HG03108 (cell line): Measurements from ENCODE around the gene EGFL7.
"Not testable (repeated sequence)": the region's sequence is repeated elsewhere in the genome, so short reads cannot be mapped to it uniquely, and the experiment has no call there.

Experiments used
- ATAC-seq: cut with Tn5 transposase; IDR thresholded peaks from one replicate; pipeline ENCODE4 v1.9.1; 2021; ENCODE audit warnings: moderate library complexity; ENCODE audit not compliant: unreplicated experiment

The EGFL7 gene

DNA sequence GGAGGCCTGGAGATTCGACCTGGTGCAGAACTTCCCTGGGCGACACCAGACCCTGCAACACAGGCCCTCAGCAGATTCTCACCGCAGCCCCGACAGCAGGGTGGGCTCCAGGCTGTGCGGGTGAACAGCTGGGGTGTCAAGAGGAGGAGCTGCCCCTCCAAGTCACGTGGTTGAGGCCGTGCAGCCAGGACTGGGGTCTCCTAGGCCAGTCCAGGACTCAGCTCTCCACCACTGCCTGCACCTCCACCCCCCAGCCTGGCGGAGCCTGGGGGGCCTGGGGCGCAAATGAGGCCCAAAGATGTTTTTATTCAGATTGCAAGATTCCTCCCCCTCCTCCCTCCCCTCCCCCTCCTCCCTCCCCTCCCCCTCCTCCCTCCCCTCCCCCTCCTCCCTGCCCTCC is 33.8 kb downstream of the EGFL7 start:
- ATAC-seq: no peak

DNA sequence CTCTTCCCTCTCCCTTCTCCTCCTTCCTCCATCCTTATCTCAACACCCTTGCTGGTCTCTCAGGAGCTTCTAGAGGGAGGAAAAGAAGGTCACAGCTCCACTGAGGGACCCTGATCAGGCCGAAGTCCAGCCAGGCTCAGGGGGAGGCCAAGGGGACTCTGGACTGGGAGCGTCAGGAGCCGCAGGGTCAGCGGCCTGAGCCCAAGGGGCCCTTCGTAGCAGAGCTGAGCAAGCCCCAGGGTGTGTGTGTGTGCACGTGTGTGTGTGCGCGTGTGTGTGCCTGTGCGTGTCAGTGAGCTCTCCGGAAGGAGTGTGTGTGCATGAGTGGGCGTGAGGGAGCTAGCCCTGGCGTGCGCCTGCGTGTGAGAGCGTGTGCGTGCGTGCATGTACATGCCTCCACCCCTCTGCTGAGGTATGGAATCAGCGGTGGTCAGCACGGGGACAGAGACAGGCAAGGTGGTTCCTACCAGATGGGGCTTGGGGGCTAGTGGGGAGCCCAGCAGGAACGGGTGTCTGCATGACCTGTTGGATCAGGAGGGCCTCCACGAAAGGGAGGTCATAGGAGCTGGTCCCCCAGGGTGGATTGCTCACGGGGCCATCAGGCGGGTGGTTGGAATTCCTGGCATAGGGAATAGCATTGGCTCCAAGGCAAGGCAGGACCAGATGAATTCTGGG is 34.6 kb downstream of the EGFL7 start:
- no peak for ATAC-seq

DNA sequence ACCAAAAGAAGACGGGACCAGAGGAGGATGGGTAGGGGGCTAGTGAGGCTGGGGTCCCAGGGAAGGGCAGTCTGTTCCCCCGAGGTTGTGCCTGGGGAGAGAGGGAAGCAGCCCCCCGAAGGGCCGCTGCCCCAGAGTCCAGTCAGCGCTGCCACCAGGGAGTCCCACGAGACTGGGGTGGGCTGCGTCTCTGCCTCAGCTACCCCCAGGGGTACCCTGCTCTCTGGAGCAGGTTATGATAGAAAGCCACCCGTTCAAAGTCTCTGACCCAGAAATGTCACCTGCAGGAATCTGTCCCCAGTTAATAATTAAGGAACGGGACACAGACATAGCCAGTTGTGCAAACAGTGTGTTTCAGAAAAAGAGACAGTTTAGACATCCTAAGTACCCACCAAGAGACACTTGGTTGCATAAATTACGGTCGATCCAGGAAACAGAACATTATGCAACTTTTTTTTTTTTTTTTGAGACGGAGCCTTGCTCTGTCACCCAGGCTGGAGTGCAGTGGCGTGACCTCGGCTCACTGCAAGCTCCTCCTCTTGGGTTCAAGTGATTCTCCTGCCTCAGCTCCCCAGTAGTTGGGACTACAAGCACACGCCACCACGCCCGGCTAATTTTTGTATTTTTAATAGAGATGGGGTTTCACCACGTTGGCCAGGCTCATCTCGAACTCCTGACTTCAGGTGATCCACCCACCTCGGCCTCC is 35.3 kb downstream of the EGFL7 start:
- ATAC-seq: no peak

DNA sequence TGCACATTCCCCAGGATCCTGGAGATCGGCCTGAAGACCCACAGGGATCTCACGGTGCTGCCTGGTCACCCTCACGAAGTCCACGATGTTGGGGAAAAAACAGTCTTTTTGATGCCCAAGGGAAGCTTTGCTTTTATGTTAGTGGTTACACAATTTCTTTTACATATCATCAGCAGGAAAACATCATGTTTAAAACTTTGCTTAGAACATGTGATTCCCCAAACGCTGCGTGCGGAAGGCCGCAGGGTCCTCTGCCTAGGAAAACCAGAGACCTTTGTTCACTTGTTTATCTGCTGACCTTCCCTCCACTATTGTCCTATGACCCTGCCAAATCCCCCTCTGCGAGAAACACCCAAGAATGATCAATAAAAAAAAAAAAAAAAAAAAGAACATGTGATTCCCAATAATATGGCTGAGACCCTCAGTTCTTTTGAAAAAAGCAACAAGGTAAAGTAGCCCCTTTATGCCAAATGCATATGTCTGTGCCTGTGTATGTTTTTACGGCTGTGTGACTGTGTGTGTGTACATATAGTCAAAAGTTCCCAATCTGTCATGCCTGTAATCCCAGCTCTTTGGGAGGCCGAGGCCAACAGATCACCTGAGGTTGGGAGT is 36.0 kb downstream of the EGFL7 start:
- no peak for ATAC-seq

DNA sequence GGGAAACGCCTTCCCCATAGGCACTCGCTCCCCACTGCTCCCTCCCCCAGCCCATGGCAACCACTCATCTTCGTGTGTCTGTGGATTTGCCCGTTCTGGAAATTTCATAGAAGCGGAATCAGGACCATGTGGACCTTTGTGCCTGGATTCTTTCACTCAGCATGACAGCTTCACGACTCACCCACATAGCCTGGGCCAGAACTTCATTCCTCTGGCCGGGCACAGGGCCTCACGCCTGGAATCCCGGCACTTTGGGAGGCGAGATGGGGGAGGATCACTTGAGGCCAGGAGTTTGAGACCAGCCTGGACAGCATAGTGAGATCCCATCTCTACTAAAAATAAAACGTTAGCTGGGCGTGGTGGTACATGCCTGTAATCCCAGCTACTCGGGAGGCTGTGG is 37.6 kb downstream of the EGFL7 start:
- no peak for ATAC-seq

DNA sequence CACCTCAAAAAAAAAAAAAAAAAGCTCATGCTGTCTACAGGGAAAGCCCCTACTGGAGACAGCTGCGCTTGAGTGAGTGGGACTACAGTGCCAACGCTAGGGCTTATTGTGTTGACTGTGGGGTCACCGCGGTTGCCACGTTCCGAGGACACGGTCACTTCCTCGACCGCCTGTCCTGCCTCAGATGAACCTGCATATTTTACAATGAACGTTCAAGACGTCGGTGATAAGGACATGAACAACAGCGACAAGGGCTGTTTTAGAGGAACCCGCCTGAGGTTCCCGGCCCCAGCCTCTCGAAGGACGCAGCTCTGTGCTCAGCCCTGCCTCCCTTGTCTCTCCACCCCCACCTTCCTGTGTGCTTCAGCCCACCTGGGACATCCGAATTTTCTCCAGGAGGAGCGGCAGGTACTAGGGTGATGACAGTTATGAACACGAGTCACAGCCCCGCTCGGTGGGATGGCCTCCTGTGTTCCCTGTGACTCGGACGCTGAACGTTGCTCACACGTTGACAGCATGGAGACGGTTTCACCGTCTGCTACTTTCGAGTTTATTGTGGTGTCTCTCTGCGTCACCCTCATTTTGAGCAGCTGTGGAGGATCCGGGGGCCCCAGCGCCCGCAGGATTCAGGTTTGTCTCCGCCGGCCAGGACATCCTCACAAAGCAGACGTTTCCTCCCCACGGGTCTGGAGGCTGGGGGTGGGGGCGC is 38.4 kb downstream of the EGFL7 start:
- peak; percentile 45 for ATAC-seq

DNA sequence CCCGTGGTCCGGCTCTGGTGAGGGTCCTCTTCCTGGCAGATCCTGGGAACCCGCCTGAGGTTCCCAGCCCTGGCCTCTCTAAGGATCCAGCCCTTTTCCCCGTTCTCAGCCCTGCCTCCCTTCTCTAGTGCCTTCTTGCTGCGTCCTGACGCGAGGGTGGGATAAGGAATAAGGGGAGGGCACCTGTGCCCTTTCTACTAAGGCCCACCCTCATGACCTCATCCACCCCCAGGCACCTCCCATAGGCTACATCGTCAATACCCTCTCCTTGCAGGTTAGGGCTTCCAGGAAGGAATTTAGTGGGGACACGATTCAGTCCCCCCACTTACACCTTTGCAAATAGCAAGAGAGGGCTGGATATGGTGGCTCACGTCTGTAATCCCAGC is 38.9 kb downstream of the EGFL7 start:
- ATAC-seq: no peak

DNA sequence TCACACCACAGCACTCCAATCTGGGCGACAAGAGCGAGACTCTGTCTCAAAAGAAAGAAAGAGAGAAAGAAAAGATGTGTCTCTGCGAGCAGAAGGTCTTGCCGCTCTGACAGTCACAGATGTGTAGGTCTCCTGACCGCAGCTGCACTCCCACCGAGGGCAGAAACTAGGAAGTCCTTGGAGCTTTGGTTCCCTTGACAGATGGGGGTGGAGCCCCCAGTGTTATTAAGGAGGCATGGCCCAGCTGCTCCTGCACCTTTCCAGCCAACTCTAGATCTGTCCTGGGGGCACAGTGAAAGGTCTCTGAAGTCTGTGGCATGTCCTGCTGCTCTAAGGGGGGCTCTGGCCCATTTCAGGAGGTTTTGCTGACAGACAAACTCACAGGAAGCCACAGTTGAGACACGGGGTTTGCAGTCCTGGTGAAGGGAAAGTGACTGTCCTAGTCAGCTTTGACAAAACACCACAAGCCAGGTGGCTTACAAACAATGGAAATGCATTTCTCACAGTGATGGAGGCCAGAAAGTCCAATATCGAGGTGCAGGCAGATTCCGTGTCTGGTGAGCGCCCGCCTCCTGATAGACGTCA is 40.7 kb downstream of the EGFL7 start:
- no peak for ATAC-seq

DNA sequence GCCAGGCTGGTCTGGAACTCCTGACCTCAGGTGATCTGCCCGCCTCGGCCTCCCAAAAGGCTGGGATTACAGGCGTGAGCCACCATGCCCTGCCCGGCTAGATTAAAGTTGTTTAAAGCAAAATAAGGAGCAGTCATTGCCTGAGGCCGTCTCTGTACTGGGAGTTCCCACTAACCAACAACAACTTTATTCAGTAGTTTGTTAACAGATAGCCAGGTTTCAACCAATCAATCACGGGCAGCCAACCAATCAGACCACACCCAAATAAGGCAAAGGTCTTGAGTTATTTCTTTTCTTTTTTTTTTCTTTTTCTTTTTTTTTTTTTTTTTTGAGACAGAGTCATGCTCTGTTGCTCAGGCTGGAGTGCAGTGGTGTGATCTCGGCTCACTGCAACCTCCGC is 42.0 kb downstream of the EGFL7 start:
- not testable (repeated sequence) for ATAC-seq

DNA sequence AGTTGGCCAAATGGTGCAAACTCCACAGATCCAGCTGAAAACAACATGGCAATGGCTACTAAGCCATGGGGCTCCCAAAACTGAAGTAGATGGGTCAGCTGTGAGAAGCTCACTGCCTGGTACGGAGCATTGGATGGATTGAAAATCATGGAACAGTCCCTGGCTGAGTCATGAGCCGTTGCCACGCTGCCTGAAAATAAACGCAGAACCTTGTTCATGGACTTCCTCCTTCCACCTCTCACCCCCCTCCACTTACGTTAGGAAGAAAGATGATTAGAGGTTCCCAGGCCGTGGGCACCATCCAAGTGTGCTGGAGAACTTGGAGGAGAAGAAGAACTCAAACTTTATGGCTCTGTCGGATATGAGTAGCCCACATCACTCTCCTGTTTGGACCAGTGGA is 42.8 kb downstream of the EGFL7 start:
- ATAC-seq: no peak

DNA sequence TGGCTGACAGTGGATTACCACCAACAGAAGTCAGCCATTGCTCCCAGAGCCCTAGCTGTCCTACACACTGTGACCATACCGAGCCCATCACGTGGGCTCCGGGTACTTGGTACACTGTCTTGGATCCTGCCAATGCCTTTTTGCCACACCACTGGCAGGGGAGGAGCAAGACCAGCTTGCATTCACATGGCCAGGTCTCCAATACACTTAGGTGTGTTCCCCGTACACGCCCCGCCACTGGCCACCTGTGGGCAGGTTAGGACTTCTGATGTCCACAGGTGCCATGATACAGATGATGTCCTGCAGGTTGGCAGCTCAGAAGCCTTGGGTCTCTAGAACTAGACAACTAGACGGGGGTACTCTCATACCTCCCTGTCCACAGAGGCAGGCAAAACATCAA is 44.3 kb downstream of the EGFL7 start:
- no peak for ATAC-seq

DNA sequence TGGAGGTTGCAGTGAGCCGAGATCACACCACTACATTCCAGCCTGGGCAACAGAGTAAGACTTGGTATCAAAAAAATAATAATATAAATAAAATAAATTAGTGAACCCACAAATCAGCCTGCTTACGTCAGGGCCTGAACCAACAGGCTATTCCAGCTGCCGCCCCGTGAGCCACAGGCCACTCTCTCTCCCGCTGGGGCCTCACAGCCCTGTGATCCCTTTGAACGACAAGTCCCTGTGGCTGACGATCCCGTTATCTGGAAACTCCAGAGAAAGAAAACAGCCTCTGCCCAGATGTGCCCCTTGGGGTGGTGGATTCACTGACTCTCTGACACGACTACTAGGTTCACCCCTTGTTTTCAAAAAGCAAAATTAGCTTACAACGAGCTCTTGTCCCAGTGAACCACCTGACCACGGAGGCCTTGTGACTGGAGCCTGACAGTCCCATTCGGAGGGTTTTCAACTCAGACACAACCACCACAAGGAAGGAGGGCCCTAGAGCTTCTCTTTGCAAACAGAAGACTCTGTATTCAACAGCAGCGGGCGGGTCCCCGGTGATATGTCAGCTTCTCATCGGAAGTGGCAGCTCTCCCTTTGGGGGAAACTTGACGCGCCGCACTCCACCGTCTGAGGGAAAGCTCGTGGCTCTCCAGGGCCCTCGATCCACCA is 45.3 kb downstream of the EGFL7 start:
- ATAC-seq: no peak

DNA sequence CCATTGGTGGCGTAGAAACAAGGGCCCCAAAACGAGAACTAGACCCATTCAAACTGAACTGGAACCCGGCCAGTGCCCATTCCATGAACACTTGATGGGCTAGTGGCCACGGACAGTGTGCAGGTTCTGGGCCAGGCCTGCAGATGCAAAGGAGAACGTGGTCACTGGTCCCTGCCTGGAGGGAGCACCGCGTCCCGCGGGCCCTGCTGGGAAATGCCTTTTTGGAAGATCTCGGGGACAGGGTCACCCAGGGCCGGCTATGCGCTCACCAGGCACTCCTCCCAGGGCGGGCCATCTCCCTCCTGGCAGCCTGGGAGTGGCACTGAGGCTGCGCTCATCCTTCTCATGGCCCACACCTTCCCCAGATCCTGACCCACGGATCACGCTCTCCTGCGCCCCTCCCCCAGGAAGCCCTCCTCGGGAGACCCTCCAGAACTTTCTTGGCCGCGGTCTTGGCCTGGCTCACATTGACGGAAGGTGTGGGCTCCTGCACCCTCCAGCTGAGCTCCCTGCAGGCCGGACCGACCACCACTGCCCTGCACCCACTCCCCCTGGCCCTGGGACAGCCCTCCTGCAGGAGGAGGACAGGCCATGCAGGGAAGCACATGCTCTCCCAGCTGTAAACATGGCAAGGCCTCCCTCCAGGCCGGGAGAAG is 46.9 kb downstream of the EGFL7 start:
- ATAC-seq: no peak

DNA sequence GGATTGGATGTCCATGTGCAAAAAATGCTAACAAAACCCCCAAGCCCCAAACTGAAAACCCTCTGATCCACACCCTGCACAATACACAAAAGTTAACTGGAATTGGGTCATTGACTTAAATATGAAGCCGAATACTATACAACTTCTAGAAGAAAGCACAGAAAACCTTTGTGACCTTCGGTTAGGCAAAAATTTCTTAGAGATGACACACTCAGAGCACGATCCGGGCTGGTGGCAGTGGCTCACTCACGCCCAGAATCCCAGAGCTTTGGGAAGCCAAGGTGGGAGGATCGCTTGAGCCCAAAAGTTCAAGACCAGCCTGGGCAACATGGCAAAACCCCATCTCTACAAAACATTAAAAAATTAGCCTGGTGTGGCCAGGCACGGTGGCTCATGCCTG is 47.8 kb downstream of the EGFL7 start:
- no peak for ATAC-seq

DNA sequence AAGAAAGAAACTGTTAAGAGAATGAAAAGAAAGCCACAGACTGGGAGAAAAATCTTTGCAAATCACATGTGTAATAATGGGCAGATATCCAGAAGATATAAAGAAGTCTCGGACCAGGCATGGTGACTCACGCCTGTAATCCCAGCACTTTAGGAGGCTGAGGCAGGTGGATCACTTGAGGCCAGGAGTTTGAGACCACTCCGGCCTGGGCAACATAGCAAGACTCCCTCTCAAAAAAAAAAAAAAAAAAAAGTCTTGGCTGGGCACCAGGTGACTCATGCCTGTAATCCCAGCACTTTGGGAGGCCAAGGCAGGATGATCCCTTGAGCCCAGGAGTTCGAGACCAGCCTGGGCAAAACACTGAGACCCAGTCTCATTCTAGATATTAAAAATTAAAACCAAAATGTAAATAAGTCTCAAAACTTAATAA is 48.5 kb downstream of the EGFL7 start:
- ATAC-seq: not testable (repeated sequence)

DNA sequence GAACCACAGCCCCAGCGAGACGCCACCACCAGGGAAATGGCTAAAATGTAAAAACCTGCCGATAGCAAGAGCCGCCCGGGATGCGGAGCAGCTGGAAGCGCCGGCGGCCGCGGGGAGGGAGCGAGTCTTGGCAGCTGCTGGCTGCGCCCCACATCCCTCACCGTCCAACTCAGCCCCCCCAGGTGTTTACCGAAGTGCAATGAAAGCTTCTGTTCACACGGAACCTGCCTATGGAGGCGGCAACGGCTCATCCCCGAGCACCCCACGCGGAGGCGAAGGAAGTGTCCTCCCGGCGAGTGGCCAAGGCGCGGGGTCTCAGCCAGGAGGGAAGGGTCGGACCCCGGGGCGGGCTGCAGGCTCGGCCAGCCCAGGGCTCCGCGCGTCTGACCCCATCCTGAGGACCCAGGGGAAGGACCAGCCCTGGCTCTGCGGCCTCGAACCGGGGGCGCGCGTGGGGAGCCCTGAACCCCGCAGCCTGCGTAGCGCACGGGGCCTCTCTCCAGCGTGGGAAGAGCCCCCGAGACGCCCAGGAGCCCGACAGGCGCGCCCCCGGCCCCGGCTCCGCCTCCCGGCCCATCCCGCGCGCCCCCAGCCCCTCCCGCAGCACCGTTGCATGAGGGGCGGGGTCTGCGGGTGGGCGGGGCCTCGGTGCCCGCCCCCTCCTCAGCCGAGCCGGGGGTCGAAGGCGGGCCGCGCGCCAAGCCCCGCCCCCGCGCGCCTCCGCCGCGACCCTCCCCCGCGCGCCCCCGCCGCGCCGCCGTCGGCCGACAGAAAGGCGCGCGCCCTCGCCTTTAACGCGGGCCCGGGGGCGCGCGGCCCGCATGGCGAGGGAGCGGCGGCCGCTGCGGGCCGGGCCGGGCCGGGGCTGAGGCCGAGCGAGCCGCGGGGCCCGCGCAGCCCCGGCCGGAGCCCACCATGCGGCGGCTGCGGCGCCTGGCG is 49.3 kb downstream of the EGFL7 start, which contains the start of gene DIPK1B:
Gene DIPK1B (plus strand): TSS at position 822 of the 939 bp plus-strand sequence. CDS start 94 bp downstream, at position 916.
- no peak for ATAC-seq

DNA sequence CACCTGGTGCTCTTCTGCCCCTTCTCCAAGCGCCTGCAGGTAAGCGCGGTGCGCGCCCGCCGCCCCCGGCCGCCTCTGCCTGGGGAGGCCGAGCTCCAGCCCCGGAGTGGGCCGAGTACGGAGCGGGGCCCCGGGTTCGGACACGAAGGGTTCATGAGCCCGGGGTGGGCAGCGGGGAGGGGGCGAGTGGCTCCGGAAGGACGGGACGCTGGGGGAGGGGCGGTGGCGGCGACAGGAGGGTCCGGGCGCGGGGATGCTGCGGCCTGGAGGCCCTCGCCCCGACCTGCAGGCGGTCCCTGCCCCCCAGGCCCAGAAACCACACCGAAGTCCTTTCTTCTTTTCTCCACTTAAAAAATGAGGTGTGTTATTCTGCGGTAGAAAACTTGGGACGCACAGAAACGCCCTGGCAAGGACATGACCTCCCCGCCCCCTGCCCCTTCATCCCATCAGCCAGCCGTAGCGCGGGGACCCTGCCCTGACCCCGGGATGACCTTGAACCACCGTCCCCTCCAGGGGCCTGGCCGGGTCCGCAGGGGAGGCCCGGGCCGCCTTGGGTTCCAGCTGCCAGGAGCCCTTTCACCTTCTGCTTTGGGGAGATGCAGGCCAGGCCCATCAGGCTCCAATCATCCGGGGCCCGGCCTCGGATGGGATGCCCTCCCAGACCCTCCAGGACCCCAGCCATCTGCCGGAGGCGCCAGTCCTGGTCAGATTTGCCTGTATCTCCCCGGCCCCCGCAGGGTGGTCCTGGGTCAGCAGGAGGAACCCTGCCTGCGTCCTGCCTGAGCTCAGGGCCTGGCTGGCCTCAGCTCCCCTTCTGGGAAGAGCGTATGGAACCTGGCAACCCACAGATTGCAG is 50.2 kb downstream of the EGFL7 start:
- no peak for ATAC-seq

DNA sequence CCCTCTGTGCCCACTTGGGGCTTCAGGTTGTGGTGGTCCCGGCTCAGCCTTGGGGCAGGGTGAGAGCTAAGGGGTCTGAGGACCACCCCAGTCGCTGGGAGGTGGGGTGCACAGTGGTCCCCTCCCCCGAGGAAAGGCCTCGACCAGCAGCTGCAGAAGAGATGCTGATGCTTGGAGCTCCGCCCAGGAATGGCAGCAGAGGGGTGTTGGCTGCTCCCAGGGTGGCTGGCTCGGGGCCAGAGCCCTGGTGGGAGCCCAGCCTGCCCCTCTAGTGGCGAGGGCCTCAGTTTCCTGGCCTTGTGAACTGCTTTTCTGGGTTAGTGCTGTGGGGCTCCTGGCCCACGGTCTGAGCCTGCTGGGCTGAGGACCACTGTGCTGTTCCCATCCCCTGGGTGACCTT is 50.8 kb downstream of the EGFL7 start:
- ATAC-seq: no peak
